COLO829 (cell line): Measurements from ENCODE around the gene SELENOV.

Source experiments
- DNase-seq: peaks from one replicate; pipeline ENCODE4 v3.0.0; 2012; ENCODE audit warnings: low spot score

The SELENOV gene

GRCh38 chr19:39558624-39559117 lies 43.7 kb downstream of the SELENOV start:
- DNase-seq = no peak

- DNase-seq = no peak
Observed at GRCh38 chr19:39563408-39563807, 48.5 kb downstream of the SELENOV start.

- DNase-seq = no peak
Observed at GRCh38 chr19:39566064-39566463, 51.1 kb downstream of the SELENOV start.

GRCh38 chr19:39568604-39569003 lies 53.7 kb downstream of the SELENOV start:
- no peak for DNase-seq
